ENCODE measurements around the gene SRPK3. TPM values are rescaled to one million over a fixed set of nuclear protein-coding genes. Genes with fewer than 3 reads are reported as not detected.

SRPK3 gene
- total and polyA plus RNA-seq, 2 experiments from 2014 or later, result 0.71 TPM; not detected in 1

GRCh38 chrX:153797415-153798015 lies 16.7 kb downstream of the SRPK3 start:
- DNase-seq (ENCODE audit: low read depth in 1 of 2, low spot score in 1 of 2), result no peak
- no peaks in the 10 kb centered on the region for H3K4me1 ChIP-seq (ENCODE audit: low read depth)
- no peaks in the 10 kb centered on the region for H3K27me3 ChIP-seq
- H3K9me3 ChIP-seq (ENCODE audit: low read depth), result no peaks in the 10 kb centered on the region
- no peak overlapping the region for H3K4me3 ChIP-seq
- H3K36me3 ChIP-seq, result no peaks in the 10 kb centered on the region
- no peak for TF ChIP-seq CTCF (IDR thresholded peaks at IDR 0.05; ENCODE audit: low read depth, low read length)
- H3K27ac ChIP-seq, result no peak overlapping the region

GRCh38 chrX:153799326-153799725 lies 18.5 kb downstream of the SRPK3 start:
- no peaks in the 10 kb centered on the region for H3K9me3 ChIP-seq (ENCODE audit: low read depth)
- H3K4me3 ChIP-seq, result no peak overlapping the region
- H3K4me1 ChIP-seq (ENCODE audit: low read depth), result no peaks in the 10 kb centered on the region
- no peak for DNase-seq (ENCODE audit: low read depth in 1 of 2, low spot score in 1 of 2)
- no peaks in the 10 kb centered on the region for H3K27me3 ChIP-seq
- TF ChIP-seq CTCF (IDR thresholded peaks at IDR 0.05; ENCODE audit: low read depth, low read length), result no peak
- H3K27ac ChIP-seq, result no peak overlapping the region
- no peaks in the 10 kb centered on the region for H3K36me3 ChIP-seq

- TF ChIP-seq CTCF (IDR thresholded peaks at IDR 0.05; ENCODE audit: low read depth, low read length), result no peak
- no peaks in the 10 kb centered on the region for H3K9me3 ChIP-seq (ENCODE audit: low read depth)
- H3K27me3 ChIP-seq, result no peaks in the 10 kb centered on the region
- H3K4me3 ChIP-seq, result no peak overlapping the region
- H3K27ac ChIP-seq, result no peak overlapping the region
- H3K36me3 ChIP-seq, result no peaks in the 10 kb centered on the region
- no peaks in the 10 kb centered on the region for H3K4me1 ChIP-seq (ENCODE audit: low read depth)
- DNase-seq (ENCODE audit: low read depth in 1 of 2, low spot score in 1 of 2), result no peak
Measured at GRCh38 chrX:153800177-153800722, 19.4 kb downstream of the SRPK3 start.

- TF ChIP-seq CTCF (IDR thresholded peaks at IDR 0.05; ENCODE audit: low read depth, low read length), result no peak
- Histone ChIP-seq H3K27ac (no peak overlapping the region), H3K27me3 (no peaks in the 10 kb centered on the region), H3K4me1 (ENCODE audit: low read depth) (no peaks in the 10 kb centered on the region), H3K4me3 (no peak overlapping the region), H3K9me3 (ENCODE audit: low read depth) (no peaks in the 10 kb centered on the region), H3K36me3 (no peaks in the 10 kb centered on the region)
- no peak for DNase-seq (ENCODE audit: low read depth in 1 of 2, low spot score in 1 of 2)
Measured at GRCh38 chrX:153800746-153801145, 19.9 kb downstream of the SRPK3 start.

GRCh38 chrX:153801669-153802068 lies 20.8 kb downstream of the SRPK3 start:
- H3K27ac ChIP-seq, result no peak overlapping the region
- H3K9me3 ChIP-seq (ENCODE audit: low read depth), result no peaks in the 10 kb centered on the region
- no peak for DNase-seq (ENCODE audit: low read depth in 1 of 2, low spot score in 1 of 2)
- no peak overlapping the region for H3K4me3 ChIP-seq
- no peaks in the 10 kb centered on the region for H3K4me1 ChIP-seq (ENCODE audit: low read depth)
- no peak for TF ChIP-seq CTCF (IDR thresholded peaks at IDR 0.05; ENCODE audit: low read depth, low read length)
- no peaks in the 10 kb centered on the region for H3K36me3 ChIP-seq
- H3K27me3 ChIP-seq, result no peaks in the 10 kb centered on the region
